Measurements from ENCODE around the gene SPACA9.

Gene SPACA9

GRCh38 chr9:132912131-132912530 is 33.4 kb downstream of the SPACA9 start:
- Histone ChIP-seq H3K4me3 (no peak overlapping the region), H3K27ac (no peak overlapping the region)
- no peak for TF ChIP-seq CTCF (IDR thresholded peaks at IDR 0.05)
- no peak for DNase-seq (ENCODE audit: low spot score)

GRCh38 chr9:132914924-132915323 is 36.2 kb downstream of the SPACA9 start:
- no peak for DNase-seq (ENCODE audit: low spot score)
- H3K4me3 ChIP-seq, result no peak overlapping the region
- TF ChIP-seq CTCF (IDR thresholded peaks at IDR 0.05), result no peak
- H3K27ac ChIP-seq, result no peak overlapping the region

- TF ChIP-seq CTCF (IDR thresholded peaks at IDR 0.05), result no peak
- no peak for DNase-seq (ENCODE audit: low spot score)
- no peak overlapping the region for H3K4me3 ChIP-seq
Measured at GRCh38 chr9:132919614-132920268, 41.0 kb downstream of the SPACA9 start.

GRCh38 chr9:132923346-132923902 is 44.7 kb downstream of the SPACA9 start:
- no peak for TF ChIP-seq CTCF (IDR thresholded peaks at IDR 0.05)
- no peak for DNase-seq (ENCODE audit: low spot score)
- H3K4me3 ChIP-seq, result no peak overlapping the region
- no peak overlapping the region for H3K27ac ChIP-seq

More at GRCh38 chr9:132919614-132920268, 41.0 kb downstream of the SPACA9 start:
- H3K27ac ChIP-seq, result no peak overlapping the region

GRCh38 chr9:132927704-132928103 is 49.0 kb downstream of the SPACA9 start:
- no peak overlapping the region for H3K4me3 ChIP-seq
- no peak for DNase-seq (ENCODE audit: low spot score)
- no peak for TF ChIP-seq CTCF (IDR thresholded peaks at IDR 0.05)
- no peak overlapping the region for H3K27ac ChIP-seq

GRCh38 chr9:132931178-132931735 is 52.6 kb downstream of the SPACA9 start:
- TF ChIP-seq CTCF (IDR thresholded peaks at IDR 0.05), result no peak

GRCh38 chr9:132935026-132935425 is 56.3 kb downstream of the SPACA9 start:
- no peak overlapping the region for H3K27ac ChIP-seq
- no peak for DNase-seq (ENCODE audit: low spot score)
- no peak overlapping the region for H3K4me3 ChIP-seq
- TF ChIP-seq CTCF (IDR thresholded peaks at IDR 0.05), result no peak

More at GRCh38 chr9:132931178-132931735, 52.6 kb downstream of the SPACA9 start:
- DNase-seq (ENCODE audit: low spot score), result no peak
- H3K27ac ChIP-seq, result no peak overlapping the region
- H3K4me3 ChIP-seq, result no peak overlapping the region

Measured in coronary artery (tissue), 2 donors.